Thyroid gland (tissue), 4 donors: ENCODE data around the gene NRSN1.

Experiments used
- POLR2A ChIP-seq, 2 donors: fragments of 450-650 bp; IDR thresholded peaks; one replicate each; pipeline ENCODE4 v1.6.1; 2017; ENCODE audit warnings: antibody characterized with exemption in 2 of 2, mild to moderate bottlenecking in 2 of 2, moderate library complexity in 1 of 2
- TF ChIP-seq, protein P1 (sequence below), 6 experiments: fragments of 200-600 bp in 3 of 6; fragments of 450-650 bp in 3 of 6; sonication (generic) in 3 of 6; IDR thresholded peaks; one replicate each; pipeline ENCODE4 v1.5.1; 2016 to 2019; ENCODE audit warnings: antibody characterized with exemption in 6 of 6, mild to moderate bottlenecking in 2 of 6, inconsistent platforms in 1 of 6, moderate library complexity in 1 of 6

GRCh38 chr6:24108056-24108455, 18.0 kb upstream of the NRSN1 start:
- TF ChIP-seq, protein P1, sequence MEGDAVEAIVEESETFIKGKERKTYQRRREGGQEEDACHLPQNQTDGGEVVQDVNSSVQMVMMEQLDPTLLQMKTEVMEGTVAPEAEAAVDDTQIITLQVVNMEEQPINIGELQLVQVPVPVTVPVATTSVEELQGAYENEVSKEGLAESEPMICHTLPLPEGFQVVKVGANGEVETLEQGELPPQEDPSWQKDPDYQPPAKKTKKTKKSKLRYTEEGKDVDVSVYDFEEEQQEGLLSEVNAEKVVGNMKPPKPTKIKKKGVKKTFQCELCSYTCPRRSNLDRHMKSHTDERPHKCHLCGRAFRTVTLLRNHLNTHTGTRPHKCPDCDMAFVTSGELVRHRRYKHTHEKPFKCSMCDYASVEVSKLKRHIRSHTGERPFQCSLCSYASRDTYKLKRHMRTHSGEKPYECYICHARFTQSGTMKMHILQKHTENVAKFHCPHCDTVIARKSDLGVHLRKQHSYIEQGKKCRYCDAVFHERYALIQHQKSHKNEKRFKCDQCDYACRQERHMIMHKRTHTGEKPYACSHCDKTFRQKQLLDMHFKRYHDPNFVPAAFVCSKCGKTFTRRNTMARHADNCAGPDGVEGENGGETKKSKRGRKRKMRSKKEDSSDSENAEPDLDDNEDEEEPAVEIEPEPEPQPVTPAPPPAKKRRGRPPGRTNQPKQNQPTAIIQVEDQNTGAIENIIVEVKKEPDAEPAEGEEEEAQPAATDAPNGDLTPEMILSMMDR (IDR thresholded peaks at IDR 0.05) = no peak
- no peak for TF ChIP-seq POLR2A (IDR thresholded peaks at IDR 0.05)
